ENCODE measurements around the gene GBE1.

The GBE1 gene

DNA sequence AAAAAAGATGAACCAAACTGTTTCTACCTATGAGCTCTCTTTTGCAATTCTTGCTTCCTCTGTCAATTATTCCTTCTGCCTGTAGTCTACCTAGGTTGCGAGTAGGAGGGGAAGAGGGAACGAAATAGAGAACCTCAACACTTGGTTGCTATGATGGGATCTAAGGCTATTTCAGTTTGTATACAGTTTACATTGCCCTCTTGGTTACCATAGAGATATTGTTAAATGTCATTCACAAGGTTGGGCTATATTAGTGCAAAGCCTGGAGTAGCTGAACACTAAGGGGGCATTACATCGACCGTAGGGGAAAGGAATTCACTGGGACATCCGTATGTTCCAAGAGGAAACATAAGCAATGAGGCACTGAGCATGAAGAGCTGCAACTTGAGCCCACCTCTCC lies 276.9 kb downstream of the GBE1 start:
- Histone ChIP-seq H3K9ac (ENCODE audit: low read length) (no peak overlapping the region), H3K4me2 (ENCODE audit: low read depth, low read length) (no peak overlapping the region), H3K27ac (ENCODE audit: low read length) (no peak overlapping the region; the same call in 1 of the 2 replicates), H3K4me3 (ENCODE audit: low read length) (no peak overlapping the region), H3K27me3 (replicated peaks; ENCODE audit: insufficient read depth, low read length) (no peaks in the 10 kb centered on the region), H3K36me3 (replicated peaks; ENCODE audit: insufficient read depth, low read length) (no peaks in the 10 kb centered on the region), H3F3A (ENCODE audit: insufficient read depth, low read length) (peaks cover 9% of the 10 kb centered on the region; the same call in 1 of the 2 replicates), H3K9me3 (replicated peaks; ENCODE audit: insufficient read depth, low read length) (no peaks in the 10 kb centered on the region), H3K79me2 (ENCODE audit: low read length) (no peaks in the 10 kb centered on the region), H3K9me2 (replicated peaks; ENCODE audit: insufficient read depth, low read length) (no peaks in the 10 kb centered on the region), H2AFZ (ENCODE audit: low read length) (no peak overlapping the region), H3K4me1 (ENCODE audit: low read length) (peaks cover 25% of the 10 kb centered on the region), H4K20me1 (ENCODE audit: insufficient read depth, low read length) (no peaks in the 10 kb centered on the region)
- TF ChIP-seq EZH2phosphoT487 (IDR thresholded peaks at IDR 0.05; ENCODE audit: low read length) (no peak), CTCF (IDR thresholded peaks at IDR 0.05; ENCODE audit: low read length) (no peak), EZH2 (optimal IDR thresholded peaks at IDR 0.05; ENCODE audit: low read depth, low read length) (no peak)
- DNase-seq: no peak

GRCh38 chr3:81483046-81483445 lies 278.4 kb downstream of the GBE1 start:
- H4K20me1 ChIP-seq (ENCODE audit: insufficient read depth, low read length): no peaks in the 10 kb centered on the region
- no peaks in the 10 kb centered on the region for H3K27me3 ChIP-seq (replicated peaks; ENCODE audit: insufficient read depth, low read length)
- H3K4me1 ChIP-seq (ENCODE audit: low read length): peaks cover 30% of the 10 kb centered on the region
- H3K4me3 ChIP-seq (ENCODE audit: low read length): no peak overlapping the region
- DNase-seq: no peak
- H3F3A ChIP-seq (ENCODE audit: insufficient read depth, low read length): peaks cover 10% of the 10 kb centered on the region
- H3K27ac ChIP-seq (ENCODE audit: low read length): no peak overlapping the region
- H3K36me3 ChIP-seq (replicated peaks; ENCODE audit: insufficient read depth, low read length): no peaks in the 10 kb centered on the region
- no peak overlapping the region for H2AFZ ChIP-seq (ENCODE audit: low read length)
- TF ChIP-seq EZH2phosphoT487 (IDR thresholded peaks at IDR 0.05; ENCODE audit: low read length) (no peak), CTCF (IDR thresholded peaks at IDR 0.05; ENCODE audit: low read length) (no peak), EZH2 (optimal IDR thresholded peaks at IDR 0.05; ENCODE audit: low read depth, low read length) (no peak)
- H3K79me2 ChIP-seq (ENCODE audit: low read length): no peaks in the 10 kb centered on the region
- no peaks in the 10 kb centered on the region for H3K9me3 ChIP-seq (replicated peaks; ENCODE audit: insufficient read depth, low read length)
- no peak overlapping the region for H3K4me2 ChIP-seq (ENCODE audit: low read depth, low read length)
- no peak overlapping the region for H3K9ac ChIP-seq (ENCODE audit: low read length)
- H3K9me2 ChIP-seq (replicated peaks; ENCODE audit: insufficient read depth, low read length): no peaks in the 10 kb centered on the region

- no peaks in the 10 kb centered on the region for H3K36me3 ChIP-seq (replicated peaks; ENCODE audit: insufficient read depth, low read length)
- peaks cover 18% of the 10 kb centered on the region for H3F3A ChIP-seq (ENCODE audit: insufficient read depth, low read length)
- no peak for TF ChIP-seq EZH2 (optimal IDR thresholded peaks at IDR 0.05; ENCODE audit: low read depth, low read length)
- no peak for TF ChIP-seq EZH2phosphoT487 (IDR thresholded peaks at IDR 0.05; ENCODE audit: low read length)
- TF ChIP-seq CTCF (IDR thresholded peaks at IDR 0.05; ENCODE audit: low read length): no peak
- H3K4me2 ChIP-seq (ENCODE audit: low read depth, low read length): peak overlapping the region; percentile 38
- H3K9me2 ChIP-seq (replicated peaks; ENCODE audit: insufficient read depth, low read length): no peaks in the 10 kb centered on the region
- H3K27ac ChIP-seq (ENCODE audit: low read length): peak overlapping the region; percentile 19; the same call in 1 of the 2 replicates
- H3K79me2 ChIP-seq (ENCODE audit: low read length): no peaks in the 10 kb centered on the region
- H3K27me3 ChIP-seq (replicated peaks; ENCODE audit: insufficient read depth, low read length): no peaks in the 10 kb centered on the region
- H3K4me3 ChIP-seq (ENCODE audit: low read length): no peak overlapping the region
- peaks cover 24% of the 10 kb centered on the region for H3K4me1 ChIP-seq (ENCODE audit: low read length)
- peak; percentile 59 for DNase-seq
- no peaks in the 10 kb centered on the region for H3K9me3 ChIP-seq (replicated peaks; ENCODE audit: insufficient read depth, low read length)
- no peaks in the 10 kb centered on the region for H4K20me1 ChIP-seq (ENCODE audit: insufficient read depth, low read length)
- no peak overlapping the region for H2AFZ ChIP-seq (ENCODE audit: low read length)
- H3K9ac ChIP-seq (ENCODE audit: low read length): no peak overlapping the region
Measured at GRCh38 chr3:81477740-81478139, 283.7 kb downstream of the GBE1 start.

All from MM.1S (cell line).